Cerebellar cortex (tissue), 1 donor: ENCODE data around the gene SMARCD2.
"Not testable (repeated sequence)": the region's sequence is repeated elsewhere in the genome, so short reads cannot be mapped to it uniquely, and the experiment has no call there.

Experiments used
- DNase-seq: peaks from one replicate; pipeline ENCODE4 v3.0.0-alpha.2; 2015; ENCODE audit warnings: low spot score

Gene SMARCD2

DNA sequence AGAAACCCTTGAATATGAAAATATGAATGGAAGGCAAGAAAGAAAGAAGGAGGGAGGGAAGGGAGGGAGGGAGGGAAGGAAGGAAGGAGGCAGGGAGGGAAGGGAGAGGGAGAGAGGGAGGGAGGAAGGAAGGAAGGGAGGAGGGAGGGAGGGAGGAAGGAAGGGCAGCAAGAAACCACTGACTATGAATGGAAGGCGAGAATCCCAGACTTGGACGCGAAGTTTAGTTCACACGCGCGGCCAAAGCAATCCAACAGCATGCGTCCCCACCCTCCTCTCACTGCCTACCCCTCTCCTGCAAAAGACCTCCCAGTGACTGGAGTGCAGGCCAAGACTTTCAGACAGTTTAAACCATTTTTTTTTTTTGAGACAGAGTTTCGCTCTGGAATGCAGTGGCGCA lies 7.9 kb upstream of the SMARCD2 start:
- DNase-seq, result no peak

DNA sequence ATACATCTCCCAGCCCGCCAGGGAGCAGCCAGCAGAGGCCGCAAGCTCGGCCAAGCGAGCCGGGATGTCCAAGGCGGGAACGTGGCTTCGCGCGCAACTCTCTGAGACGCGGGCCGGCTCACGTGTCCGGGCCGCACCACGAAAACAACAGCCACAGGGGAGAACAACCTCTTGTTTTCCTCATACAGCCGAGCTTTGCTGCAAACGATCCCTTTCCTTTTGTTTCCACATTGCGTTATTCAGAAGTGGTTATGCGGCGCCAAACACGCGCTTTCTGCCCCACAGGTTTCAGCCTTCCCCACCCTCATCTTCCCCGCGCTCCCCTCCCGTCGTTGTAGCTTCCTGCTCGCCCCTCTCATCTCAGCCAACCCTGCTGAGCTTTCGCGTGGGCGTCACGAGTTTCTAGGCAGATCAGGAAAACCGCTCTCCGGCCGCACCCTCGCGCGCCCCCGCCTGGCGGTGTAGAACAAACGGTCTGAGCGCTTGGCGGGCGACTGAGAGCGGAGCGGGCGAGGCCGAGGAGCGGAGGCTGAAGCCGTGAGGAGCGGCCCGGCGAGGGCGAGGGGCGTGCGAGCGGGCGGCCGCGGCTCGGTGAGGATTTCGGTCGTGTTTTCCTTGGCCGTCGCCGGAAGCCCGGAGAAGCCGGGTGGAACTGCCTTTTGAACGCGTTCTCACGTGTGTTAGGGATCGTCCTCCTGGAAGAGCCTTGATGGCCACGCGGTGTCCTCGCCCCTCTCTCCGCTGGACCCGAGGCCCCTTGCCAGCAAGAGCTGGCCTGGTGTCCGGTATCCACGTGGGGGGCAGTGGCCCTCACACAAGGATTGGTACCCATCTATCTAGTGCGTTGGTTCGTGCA lies 6.6 kb upstream of the SMARCD2 start:
- DNase-seq, result peak; percentile 81

DNA sequence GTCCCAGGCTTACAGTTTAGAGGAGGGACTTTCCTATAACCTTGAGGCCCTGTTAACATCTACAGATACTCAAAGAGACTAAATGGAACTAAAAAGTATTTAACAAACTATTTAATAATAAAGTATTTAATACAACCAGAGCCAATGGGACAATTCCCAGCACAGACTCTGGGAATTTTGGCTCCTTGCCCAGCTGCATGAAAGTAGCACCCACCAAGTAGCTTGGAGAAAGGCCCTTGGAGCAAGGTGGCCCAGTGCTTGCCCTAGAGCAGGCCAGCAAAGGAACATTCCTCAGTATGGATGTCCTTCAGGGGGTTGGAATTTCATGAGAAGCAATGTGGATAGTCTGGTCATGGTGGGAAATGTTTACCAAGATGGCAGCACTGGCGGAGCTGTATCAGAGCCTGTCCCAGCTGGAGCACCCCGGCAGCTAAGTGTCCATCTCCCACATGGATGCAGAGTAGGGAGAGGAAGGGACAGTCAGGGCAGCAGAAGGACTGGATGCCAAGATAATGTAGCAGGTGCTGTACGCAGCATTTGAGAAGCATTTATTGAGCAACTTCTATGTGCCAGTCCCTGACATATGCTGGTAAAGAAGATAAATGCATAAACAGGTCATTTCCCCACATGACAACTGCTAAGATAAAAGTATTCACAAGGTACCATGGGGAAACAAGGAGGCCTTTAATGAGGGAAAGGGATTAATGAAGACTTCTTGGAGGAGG lies 5.2 kb upstream of the SMARCD2 start:
- no peak for DNase-seq

DNA sequence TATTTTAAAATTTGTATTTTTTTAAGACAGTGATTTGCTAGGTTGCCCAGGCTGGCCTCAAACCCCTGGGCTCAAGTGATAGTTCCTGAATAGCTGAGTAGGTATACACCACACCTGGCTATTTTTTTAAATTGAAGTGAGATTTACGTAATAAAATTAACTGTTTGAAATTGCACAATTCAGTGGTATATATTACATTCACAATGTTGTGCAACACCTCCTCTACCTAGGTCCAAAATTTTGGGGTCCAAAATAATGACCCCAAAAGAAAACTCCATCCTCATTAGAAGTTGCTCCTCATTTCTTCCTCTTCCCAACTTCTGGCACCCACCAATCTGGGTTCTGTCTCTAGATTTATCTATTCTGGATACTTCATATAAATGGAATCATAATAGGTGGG lies 3.0 kb upstream of the SMARCD2 start:
- DNase-seq, result no peak

DNA sequence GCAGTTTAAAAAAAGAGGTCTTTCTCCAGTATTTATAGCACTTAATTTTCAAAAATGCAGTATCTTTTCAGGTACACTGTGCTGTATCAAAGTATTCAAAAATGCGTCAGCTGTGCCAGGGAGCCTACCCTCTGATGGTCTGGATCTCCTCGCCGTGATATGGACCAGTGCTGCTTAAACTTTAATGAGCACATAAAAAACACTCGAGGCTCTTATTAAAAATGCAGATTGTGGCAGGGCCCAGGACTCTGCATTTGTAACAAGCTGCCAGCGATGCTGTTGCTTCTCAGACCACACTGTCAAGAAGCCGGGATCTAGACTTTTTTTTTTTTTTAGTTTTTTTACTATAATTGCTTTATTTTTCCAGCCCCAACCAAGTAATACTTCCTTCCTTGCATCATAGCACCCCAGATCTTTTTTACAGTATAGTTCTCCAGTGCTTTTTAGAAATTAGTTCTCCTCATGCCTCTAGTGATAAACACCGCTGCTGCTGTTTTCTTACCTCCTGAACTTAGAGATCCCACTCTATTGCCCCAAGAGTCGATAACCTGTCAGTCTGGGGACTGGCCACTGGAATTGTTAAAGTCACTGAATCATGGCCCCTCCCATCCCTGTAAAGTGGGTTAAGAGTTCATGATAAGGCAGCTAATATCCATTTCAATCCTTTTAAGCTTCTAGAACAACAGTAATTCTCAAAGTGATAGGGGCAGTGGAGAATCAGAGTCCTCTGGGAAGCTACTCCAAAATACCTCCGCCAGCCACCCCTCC lies 1.6 kb upstream of the SMARCD2 start:
- no peak for DNase-seq

DNA sequence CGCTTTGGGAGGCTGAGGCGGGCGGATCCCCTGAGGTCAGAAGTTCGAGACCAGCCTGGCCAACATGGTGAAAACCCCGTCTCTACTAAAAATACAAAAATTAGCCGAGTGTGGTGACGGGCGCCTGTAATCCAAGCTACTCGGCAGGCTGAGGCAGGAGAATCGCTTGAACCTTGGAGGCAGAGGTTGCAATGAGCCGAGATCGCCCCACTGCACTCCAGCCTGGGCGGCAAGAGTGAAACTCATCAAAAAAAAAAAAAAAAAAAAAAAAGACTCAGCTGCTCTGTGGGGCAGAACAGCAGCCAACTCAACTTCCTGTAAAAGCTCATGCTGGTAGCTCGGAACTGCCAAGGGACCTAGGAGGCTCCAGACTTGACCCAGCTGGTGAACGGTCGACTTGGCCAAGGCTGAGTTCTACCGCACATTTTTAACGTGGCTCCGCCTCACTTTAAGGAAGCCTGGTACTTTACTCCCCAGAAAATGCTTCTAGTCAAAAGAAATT lies 953 bp upstream of the SMARCD2 start:
- not testable (repeated sequence) for DNase-seq

DNA sequence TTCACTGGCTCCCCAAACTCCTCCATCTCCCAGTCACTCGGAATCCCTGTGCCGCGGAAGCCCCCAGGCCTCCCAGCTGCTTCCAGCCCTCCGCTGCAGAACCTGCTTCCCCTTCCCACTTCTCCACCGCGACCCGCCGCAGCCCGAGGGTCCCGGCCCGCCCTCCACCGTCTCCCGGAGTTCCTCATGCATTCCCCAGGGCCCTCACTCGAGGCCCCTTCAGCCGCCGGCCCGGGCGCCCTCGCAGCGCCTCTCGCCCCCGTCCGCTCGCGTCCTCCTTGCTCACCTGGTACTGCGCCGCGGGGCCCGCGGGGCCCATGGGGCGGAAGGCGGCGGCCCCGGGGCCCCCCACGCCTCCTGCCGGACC lies 329 bp downstream of the SMARCD2 start:
- DNase-seq, result no peak

DNA sequence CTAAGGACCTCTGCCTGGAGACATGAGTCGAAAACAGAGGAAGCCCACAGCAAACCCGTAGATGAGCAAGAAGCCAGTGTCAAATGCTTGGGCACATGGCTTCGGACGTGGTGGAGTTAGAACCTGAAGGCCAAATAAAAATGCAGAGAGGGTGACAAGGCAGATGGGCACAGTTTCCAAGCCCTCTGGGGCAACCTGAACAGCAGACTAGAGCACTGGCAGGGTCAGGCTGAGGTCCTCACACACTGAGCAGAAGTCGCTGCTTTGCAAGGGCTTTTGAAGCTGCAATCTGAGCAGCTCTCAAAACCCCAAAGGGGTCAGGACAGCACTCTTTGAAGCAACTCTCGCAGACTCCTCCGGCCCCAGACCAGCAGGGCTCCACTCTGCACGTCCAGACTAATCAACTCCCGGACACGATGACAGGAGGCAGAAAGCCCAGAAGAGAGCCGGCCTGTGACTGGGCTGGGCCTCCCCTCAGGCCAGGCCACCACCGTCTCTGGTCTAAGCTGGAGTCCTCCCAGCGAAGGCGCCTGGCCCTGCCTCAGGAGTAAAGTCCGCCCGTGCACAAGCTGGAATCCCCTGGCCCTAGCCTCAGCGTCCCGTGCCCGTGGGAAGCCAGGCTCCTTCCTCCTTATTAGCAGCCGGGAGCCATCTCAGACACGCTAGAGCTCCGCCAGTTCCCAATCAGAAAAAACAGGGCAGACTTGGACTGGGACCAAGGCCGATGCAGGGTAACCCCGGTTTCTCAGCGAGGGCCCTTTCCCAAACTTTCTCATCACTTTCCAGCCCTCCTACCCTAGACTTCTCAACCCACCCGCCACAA lies 924 bp downstream of the SMARCD2 start:
- DNase-seq, result peak; percentile 71

DNA sequence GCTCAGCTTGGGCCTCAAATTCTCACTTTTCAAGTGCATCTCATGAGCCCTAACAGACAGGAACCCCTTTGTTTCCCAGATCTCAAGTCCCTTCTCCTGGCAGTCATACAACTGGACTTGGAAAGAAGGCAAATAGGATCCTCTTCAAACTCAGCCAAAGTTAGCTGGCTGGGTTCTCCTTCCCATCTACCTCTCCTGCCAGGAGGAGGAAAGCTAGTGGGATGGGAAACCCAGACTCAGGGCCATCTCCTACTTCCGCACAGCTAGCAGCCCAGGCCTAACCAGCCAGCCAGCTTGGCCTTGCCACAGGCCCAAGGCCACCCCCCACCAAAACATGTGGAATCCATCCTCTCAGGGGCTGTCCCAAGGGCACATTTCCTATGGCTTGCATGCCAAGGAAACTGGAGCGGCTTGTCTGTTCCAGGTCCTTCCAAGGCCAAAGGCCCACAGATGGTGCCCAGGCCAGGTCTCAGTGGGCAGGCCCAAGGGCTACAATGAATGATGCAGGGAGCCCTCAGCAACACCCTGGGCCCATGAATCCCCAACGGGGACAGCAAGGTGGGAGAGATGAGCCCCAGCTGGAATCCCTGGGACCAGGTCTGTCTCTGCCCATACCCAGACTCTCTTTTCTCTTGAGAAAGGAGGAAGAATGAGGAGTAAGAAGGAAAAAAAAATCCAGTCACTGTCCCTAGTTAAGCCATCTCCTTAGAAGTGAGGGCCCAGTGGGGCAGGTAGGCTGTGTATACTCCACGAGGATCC lies 1.7 kb downstream of the SMARCD2 start:
- DNase-seq, result no peak

DNA sequence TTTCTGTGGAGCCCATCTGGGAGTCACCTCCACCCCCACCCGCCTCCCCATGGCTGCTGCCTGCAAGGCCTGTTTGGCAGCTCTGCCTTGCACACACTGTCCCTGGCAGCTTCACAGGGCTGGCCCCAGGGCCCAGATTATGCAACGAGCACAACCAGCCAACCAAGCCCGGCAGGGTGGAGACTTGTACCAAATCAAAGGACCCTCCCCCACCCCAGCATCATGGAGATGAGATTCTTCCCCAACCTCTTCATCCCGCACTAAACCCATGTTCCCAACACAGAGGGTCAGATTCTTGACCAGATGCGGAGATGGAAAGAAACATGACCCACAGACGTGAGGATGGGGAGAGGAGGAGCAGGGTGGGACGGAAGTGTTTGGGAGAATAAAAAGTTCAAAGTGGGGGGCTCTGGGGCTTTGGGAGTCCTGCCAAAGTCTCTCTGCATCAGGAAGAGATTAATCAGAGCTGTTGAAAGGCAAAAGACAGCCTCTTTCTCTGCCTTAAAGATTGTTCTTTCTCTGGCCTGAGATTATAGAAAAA lies 3.8 kb downstream of the SMARCD2 start:
- peak; percentile 96 for DNase-seq

DNA sequence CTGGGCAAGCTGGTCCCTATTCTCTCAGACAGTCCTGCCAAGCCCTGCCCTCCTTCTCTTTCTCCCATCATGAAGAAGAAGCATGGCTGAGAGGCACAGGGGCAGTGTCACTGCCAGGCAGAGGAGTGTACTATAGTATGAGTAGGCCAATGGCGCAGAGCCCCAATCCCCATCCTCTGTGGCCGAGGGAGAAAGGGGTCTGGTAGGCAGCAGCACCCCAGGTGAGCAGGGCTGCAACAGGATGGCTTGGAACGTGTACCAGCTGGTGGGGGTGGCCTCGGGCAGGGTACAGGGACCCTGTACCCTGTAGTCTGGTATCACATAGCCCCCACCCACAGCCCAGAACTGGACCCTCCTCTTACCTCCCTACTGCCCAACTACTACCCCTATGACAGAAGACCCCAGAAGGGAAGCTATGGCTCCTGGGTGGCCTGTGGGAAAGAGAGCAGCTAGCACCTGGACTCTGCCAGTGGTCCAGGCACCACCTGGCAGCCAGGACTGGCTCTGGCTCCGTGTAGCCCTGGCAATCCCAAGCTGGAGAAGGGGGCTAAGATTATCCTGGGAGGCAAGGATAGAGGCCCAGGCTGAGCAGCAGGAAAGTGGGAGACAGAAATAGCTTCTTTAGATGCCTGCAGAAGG lies 4.4 kb downstream of the SMARCD2 start:
- DNase-seq, result peak; percentile 45

DNA sequence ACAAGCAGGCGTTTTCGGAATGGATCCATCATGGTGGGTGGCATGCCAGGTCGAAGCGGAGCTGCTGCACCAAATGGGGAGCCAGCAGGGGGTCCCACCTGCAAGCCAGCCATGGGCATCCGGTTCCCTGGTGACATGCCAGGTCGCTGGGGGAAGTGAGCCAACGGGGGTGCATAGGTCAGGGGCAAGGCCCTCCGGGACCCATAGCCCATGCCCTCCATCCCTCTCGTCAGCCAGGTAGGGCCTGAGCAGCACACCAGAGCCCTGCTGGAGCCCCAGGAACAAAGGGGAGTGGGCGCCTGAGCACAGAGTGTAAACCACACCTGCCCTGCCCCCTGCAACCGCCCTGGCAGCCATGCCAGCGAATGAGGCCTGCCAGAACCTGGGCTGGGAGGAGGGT lies 5.0 kb downstream of the SMARCD2 start:
- DNase-seq, result no peak

DNA sequence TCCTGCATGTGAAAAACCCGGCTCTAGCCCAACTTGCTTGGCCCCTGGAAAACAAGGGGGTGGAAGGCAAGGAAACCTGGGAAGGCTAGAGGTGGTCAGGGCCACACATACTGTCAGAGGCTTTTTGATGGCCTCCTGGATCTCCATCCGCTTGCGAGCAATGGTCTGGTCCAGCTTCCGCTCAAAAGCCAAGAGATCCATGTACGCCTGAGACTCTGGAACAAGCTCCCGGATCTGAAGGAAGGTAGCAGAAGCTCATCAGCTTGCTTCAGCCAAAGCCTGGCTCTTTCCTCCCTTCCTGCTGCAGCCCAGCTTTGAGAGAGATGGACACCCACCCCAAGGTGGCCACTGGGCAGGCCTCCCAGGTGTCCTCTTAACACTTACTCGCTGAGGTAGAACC lies 5.7 kb downstream of the SMARCD2 start:
- DNase-seq, result no peak

DNA sequence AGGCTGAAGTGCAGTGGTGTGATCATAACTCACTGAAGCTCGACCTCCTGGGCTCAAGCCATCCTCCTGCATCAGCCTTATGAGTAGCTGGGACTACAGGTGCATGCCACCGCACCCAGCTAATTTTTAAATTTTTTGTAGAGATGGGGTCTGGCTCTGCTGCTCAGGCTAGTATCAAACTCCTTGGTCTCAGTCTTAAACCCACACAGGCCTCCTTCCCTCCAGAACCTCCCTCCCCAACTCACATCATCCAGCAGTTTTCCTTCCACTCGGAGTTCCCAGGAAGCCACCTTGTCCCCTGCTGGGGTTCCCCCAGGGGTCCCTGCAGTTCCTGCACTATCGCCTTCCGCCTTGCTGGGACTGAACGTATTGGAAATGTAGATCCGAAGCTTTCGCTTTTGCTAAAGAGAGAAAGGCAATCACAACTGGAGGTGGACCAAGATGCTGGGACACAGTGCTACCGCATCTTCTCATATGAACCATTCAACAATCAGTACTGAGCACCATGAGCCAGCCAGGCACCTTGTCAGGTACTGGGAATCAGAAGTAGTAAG lies 7.2 kb downstream of the SMARCD2 start:
- no peak for DNase-seq

DNA sequence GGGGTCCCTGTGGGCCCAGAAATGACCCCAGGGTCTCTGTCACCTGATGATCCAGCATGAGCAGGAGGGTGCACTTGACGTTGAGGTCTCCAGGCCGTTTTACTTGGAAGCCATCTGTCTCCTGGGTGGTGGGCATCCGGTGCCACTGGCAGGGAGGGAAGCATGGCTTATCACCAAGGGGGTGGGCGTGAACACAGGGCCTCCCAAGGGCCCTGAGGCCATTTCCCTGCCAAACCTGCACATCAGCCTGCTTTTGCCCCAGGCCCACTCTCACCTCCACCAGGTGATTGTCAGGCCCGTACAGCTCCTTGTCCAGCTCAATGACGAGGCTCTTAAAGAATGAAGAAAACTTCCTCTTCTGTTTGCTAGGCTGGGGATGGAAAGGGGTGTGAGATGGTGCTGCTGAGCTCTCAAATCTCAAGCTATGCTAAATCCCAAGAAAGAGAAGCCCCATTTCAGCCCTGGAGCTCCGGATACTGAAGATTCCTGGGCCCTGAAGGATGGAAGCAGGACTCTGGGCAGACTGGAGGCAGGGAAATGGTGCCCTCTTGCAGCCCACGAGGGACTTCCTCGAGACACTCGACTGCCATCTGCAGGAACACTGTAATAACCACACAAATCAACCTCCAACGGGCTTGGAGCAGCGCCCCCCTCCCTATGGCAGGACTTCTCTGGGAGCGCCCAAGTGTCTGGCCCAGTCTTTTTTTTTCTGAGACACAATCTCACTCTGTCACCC lies 7.9 kb downstream of the SMARCD2 start:
- peak; percentile 80 for DNase-seq

DNA sequence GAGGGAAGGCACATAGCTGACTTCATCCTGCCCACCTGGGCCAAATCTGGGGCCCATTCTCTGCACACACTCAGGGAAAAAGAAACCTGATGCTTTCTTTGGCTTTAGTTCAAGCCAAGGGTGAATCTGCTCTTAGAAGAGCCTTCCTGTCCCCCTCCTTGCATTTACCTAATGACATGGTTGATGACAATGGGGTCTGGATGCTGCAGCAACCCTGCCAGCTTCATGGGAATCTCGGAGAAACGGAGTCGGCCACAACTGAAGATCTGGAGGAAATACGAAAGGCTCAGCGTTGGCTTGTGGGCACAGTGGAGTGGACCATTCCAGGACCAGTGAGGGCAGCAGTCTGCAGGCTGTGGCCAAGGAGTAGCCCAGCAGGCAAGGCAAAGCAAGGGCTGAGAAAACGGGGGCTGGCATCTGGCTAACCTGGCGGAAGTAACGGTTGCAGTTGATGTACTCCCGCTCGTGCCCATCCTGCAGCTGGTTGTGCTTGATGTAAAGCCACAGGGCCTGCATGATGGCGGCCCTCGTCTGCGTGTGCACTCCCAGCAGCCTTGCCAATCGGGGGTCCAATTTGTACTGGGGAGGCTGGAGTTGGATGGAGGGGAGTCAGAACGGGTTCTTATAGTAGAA lies 8.6 kb downstream of the SMARCD2 start:
- no peak for DNase-seq

DNA sequence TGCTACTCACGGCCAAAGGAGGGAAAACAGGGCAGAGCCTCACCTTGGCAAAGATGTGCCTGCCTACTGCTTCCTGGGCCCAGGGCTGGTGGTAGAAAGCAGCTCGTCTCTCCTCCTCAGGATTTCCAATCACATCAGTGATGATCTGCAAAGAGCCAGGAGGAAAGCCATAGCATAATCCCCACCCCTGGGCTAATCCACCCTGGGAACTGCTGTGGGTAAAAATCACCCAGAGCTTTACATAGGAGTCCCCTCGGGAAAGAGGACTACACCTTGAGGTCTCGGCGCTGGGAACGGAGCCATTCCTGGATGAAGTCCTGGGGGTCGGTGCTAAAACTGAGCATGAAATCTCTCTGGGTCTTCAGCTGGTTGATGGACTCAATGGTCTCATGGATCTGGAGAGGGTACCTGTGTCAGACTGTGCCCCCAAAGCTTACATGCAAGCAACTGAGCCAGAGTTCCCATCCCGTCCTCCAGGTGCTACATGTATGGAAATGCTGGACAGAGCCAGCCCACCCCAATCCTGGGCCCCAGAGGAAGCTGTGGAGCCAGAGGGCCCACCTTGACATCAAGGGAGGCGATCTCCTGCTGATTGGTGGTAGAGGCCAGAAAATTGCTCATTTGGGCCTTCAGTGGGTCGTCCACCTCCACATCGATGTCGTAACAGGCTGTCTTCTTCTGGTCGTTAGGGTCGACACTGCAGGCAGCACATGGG lies 9.3 kb downstream of the SMARCD2 start:
- DNase-seq, result no peak

DNA sequence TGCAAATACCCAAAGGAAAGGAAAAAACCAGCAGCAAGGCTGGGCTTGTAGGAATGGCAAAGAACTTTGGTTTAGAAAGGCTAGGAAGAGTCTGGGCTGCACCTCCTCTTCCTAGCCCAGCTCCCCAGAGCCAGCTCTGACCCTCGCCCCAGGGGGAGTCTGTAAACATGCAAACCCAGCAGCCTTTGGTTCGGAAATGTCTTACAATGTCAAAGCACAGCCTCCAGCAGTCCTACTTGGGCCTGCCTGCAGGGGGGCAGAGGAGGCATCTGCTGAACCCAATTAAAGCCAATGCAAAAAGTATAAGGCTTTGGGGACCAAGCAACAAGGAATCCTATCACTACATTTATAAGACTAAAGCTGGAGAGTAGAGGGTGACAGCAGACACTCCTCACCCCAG lies 10.0 kb downstream of the SMARCD2 start:
- DNase-seq, result no peak
